ENCODE data around the gene BTBD9. TPM values are rescaled to one million over a fixed set of nuclear protein-coding genes. Genes with fewer than 3 reads are reported as not detected.

Gene BTBD9
- polyA plus RNA-seq, 2 of the 4 experiments (the other 2 are of a cell fraction) = 2.3 to 4.6 TPM

DNA sequence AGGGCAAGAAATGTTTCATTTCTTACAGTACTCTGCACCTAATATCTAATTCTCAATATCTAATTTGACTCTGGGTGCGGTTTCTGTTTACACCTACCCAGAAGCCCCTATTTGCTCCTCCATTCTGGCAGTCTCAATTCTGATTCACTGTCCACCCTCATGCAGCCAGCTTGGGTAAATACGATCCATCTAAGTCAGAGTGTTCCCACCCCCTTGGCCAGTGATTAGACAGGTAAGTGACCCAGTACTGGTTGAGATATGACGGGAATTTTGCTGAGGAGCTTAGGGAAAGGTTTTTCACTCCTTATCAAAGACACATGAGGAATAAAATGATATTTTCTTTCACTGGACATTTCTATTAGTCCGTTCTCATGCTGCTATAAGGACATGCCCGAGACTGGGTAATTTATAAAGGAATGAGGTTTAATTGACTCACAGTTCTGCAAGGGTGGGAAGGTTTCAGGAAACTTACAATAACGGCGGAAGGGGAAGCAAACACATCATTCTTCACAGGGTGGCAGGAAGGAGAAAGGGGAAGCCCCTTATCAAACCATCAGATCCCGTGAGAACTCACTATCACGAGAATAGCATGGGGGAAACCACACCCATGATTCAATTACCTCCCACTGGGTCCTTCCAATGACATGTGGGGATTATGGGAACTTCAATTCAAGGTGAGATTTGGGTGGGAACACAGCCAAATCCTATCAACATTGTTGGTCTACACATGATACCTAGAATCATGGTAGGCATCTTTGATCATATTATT lies 33.9 kb upstream of the BTBD9 start:
- ChIA-PET POLR2A (no interaction called here), CTCF (interaction anchor here (1.1 kb wide), 1 partner anchor 10 kb away, joined by 3 read pairs; no protein-coding TSS in a partner anchor)
- DNase-seq (ENCODE audit: low read depth in 1 of 2, low spot score in 1 of 2) (no peak), FAIRE-seq (no peak), ATAC-seq (no peak)
- Histone ChIP-seq H3K4me1 (no peaks in the 10 kb centered on the region), H3K4me2 (no peak overlapping the region), H3K4me3 (no peak overlapping the region), H3K27ac (no peak overlapping the region), H3K9me3 (no peaks in the 10 kb centered on the region)
- WGBS (ENCODE audit: missing lambda C conversion rate) = 79% methylated on average over 9 of the region's 9 CpGs
- TF ChIP-seq HOXB5 (CRISPR knock-in tag; IDR thresholded peaks at IDR 0.05) (no peak), EP300 (IDR thresholded peaks at IDR 0.05) (no peak), EHMT2 (IDR thresholded peaks at IDR 0.05; ENCODE audit: low read depth) (no peak), TP53 (CRISPR knock-in tag; IDR thresholded peaks at IDR 0.05) (no peak)
- TF ChIP-seq, protein P1, sequence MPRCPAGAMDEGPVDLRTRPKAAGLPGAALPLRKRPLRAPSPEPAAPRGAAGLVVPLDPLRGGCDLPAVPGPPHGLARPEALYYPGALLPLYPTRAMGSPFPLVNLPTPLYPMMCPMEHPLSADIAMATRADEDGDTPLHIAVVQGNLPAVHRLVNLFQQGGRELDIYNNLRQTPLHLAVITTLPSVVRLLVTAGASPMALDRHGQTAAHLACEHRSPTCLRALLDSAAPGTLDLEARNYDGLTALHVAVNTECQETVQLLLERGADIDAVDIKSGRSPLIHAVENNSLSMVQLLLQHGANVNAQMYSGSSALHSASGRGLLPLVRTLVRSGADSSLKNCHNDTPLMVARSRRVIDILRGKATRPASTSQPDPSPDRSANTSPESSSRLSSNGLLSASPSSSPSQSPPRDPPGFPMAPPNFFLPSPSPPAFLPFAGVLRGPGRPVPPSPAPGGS (IDR thresholded peaks at IDR 0.05) = no peak

DNA sequence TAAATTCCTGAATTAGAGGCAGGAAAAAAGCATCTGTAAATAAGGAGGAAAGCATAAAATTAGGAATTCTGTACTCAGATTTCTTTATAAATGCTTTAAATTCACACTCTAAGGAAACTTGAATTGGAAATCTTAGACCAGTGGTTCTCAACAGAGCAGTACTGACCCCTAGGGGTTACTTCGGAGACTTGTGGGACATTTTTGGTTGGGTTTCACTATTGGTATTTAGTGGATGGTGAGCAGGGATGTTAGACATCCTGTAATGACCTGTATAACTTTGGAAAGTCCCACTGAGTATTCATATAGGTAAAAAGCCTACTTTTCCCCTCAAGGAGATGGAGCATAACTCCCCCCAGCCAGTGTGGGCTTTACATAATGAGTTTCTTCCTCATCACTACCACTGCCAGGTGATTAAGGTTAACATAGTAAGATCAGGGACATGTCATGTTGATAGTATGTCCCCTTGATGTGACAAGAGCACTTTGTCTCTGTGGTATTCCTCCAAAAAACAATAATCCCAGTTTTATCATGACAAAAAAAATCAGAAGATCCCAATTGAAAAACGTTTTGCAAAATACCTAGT lies 32.2 kb upstream of the BTBD9 start:
- TF ChIP-seq KDM1A (IDR thresholded peaks at IDR 0.05; ENCODE audit: low read depth) = no peak
- no peak for TF ChIP-seq KDM5A (IDR thresholded peaks at IDR 0.05)
- no peak for TF ChIP-seq ZFP36 (IDR thresholded peaks at IDR 0.05; ENCODE audit: borderline replicate concordance, partially characterized antibody)
- TF ChIP-seq SMC3 (IDR thresholded peaks at IDR 0.05) = 0 out of 3 replicates have a peak, but pooled peaks have one; percentile 23
- TF ChIP-seq BHLHE40 (IDR thresholded peaks at IDR 0.05; ENCODE audit: low read depth, low read length) = no peak
- no peak for TF ChIP-seq PHF8 (IDR thresholded peaks at IDR 0.05; ENCODE audit: borderline replicate concordance, low read depth)
- TF ChIP-seq ZC3H11A (IDR thresholded peaks at IDR 0.05) = no peak
- TF ChIP-seq NR3C1 (IDR thresholded peaks at IDR 0.05) = no peak
- TF ChIP-seq CBX8 (IDR thresholded peaks at IDR 0.05) = no peak
- TF ChIP-seq, protein P2, sequence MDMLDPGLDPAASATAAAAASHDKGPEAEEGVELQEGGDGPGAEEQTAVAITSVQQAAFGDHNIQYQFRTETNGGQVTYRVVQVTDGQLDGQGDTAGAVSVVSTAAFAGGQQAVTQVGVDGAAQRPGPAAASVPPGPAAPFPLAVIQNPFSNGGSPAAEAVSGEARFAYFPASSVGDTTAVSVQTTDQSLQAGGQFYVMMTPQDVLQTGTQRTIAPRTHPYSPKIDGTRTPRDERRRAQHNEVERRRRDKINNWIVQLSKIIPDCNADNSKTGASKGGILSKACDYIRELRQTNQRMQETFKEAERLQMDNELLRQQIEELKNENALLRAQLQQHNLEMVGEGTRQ (IDR thresholded peaks at IDR 0.05) = no peak
- TF ChIP-seq, protein P3, sequence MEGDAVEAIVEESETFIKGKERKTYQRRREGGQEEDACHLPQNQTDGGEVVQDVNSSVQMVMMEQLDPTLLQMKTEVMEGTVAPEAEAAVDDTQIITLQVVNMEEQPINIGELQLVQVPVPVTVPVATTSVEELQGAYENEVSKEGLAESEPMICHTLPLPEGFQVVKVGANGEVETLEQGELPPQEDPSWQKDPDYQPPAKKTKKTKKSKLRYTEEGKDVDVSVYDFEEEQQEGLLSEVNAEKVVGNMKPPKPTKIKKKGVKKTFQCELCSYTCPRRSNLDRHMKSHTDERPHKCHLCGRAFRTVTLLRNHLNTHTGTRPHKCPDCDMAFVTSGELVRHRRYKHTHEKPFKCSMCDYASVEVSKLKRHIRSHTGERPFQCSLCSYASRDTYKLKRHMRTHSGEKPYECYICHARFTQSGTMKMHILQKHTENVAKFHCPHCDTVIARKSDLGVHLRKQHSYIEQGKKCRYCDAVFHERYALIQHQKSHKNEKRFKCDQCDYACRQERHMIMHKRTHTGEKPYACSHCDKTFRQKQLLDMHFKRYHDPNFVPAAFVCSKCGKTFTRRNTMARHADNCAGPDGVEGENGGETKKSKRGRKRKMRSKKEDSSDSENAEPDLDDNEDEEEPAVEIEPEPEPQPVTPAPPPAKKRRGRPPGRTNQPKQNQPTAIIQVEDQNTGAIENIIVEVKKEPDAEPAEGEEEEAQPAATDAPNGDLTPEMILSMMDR (IDR thresholded peaks at IDR 0.05) = peak; percentile 66
- TF ChIP-seq CBX2 (IDR thresholded peaks at IDR 0.05; ENCODE audit: borderline replicate concordance, low read depth) = no peak
- no peak for TF ChIP-seq NFE2L2 (conservative IDR thresholded peaks at IDR 0.05; ENCODE audit: low read length)
- TF ChIP-seq RAD21 (conservative IDR thresholded peaks at IDR 0.05 in 1 of 2, IDR thresholded peaks at IDR 0.05 in 1 of 2) = peak; percentile 65 to 66
- no peak for TF ChIP-seq FOXS1 (CRISPR knock-in tag; IDR thresholded peaks at IDR 0.05)
- TF ChIP-seq TFCP2L1 (CRISPR knock-in tag; IDR thresholded peaks at IDR 0.05) = no peak
- WGBS (ENCODE audit: missing lambda C conversion rate) = 2% methylated on average over 2 of the region's 2 CpGs
- FAIRE-seq = no peak

More for the DNA sequence above, 32.2 kb upstream of the BTBD9 start:
- Histone ChIP-seq H3K9me3 (no peaks in the 10 kb centered on the region), H3K4me3 (no peak overlapping the region), H3K4me1 (no peaks in the 10 kb centered on the region), H3K4me2 (no peak overlapping the region), H3K27ac (no peak overlapping the region)
- DNase-seq (ENCODE audit: low read depth in 1 of 2, low spot score in 1 of 2) = peak; percentile 43 to 56
- POLR2A ChIA-PET = no interaction called here
- peak; percentile 86 to 90 for ATAC-seq
- CTCF ChIA-PET = no interaction called here

Measured in A549 (cell line).